SK-N-SH treated with all-trans-retinoic acid at 6 μM for 48 hours (cell line): Measurements from ENCODE around the gene FANCM.

Experiments used
- ATAC-seq: fragments of 200-7000 bp; cut with Tn5 transposase; 3 replicates; pipeline ENCODE4 v1.9.1; 2020; ENCODE audit warnings: mild to moderate bottlenecking, moderate library complexity
- BACH2 ChIP-seq: fragments of 250-450 bp; sonication (Bioruptor Pico); IDR thresholded peaks from 2 replicates; pipeline ENCODE4 v1.9.0; 2021; ENCODE audit warnings: mild to moderate bottlenecking, borderline replicate concordance
- CREB5 ChIP-seq: fragments of 250-450 bp; sonication (Bioruptor Pico); IDR thresholded peaks from 2 replicates; pipeline ENCODE4 v1.5.1; 2020; ENCODE audit warnings: low read depth, mild to moderate bottlenecking, moderate library complexity
- CSDC2 ChIP-seq: fragments of 250-450 bp; sonication (Bioruptor Pico); IDR thresholded peaks from 2 replicates; pipeline ENCODE4 v1.5.0; 2020; ENCODE audit warnings: mild to moderate bottlenecking, moderate library complexity
- CSRNP3 ChIP-seq: fragments of 250-450 bp; sonication (Bioruptor Pico); IDR thresholded peaks from 2 replicates; pipeline ENCODE4 v1.5.1; 2021; ENCODE audit warnings: mild to moderate bottlenecking, moderate library complexity
- ESRRG ChIP-seq: fragments of 250-450 bp; sonication (Bioruptor Pico); IDR thresholded peaks from 2 replicates; pipeline ENCODE4 v1.6.1; 2021; ENCODE audit warnings: mild to moderate bottlenecking
- GLIS3 ChIP-seq: fragments of 250-450 bp; sonication (Bioruptor Pico); IDR thresholded peaks from 2 replicates; pipeline ENCODE4 v1.5.0; 2020; ENCODE audit warnings: mild to moderate bottlenecking, moderate library complexity
- ISL1 ChIP-seq: fragments of 250-450 bp; sonication (Bioruptor Pico); IDR thresholded peaks from 2 replicates; pipeline ENCODE4 v2.1.2; 2022; ENCODE audit warnings: mild to moderate bottlenecking, moderate library complexity
- OSR1 ChIP-seq: fragments of 250-450 bp; sonication (Bioruptor Pico); IDR thresholded peaks from 2 replicates; pipeline ENCODE4 v1.8.0; 2022; ENCODE audit warnings: moderate library complexity, mild to moderate bottlenecking, inconsistent platforms
- PATZ1 ChIP-seq: fragments of 250-450 bp; sonication (Bioruptor Pico); IDR thresholded peaks from 2 replicates; pipeline ENCODE4 v1.8.0; 2020; ENCODE audit warnings: mild to moderate bottlenecking, moderate library complexity, borderline replicate concordance
- POU6F1 ChIP-seq: fragments of 250-450 bp; sonication (Bioruptor Pico); IDR thresholded peaks from 2 replicates; pipeline ENCODE4 v1.8.0; 2021; ENCODE audit warnings: low read depth, mild to moderate bottlenecking, moderate library complexity, borderline replicate concordance
- PPARA ChIP-seq: fragments of 250-450 bp; sonication (Bioruptor Pico); IDR thresholded peaks from 2 replicates; pipeline ENCODE4 v1.5.0; 2020; ENCODE audit warnings: mild to moderate bottlenecking, borderline replicate concordance
- RARB ChIP-seq: fragments of 250-450 bp; sonication (Bioruptor Pico); IDR thresholded peaks from 2 replicates; pipeline ENCODE4 v1.8.0; 2021; ENCODE audit warnings: mild to moderate bottlenecking, moderate library complexity
- TCF4 ChIP-seq: fragments of 250-450 bp; sonication (Bioruptor Pico); IDR thresholded peaks from 2 replicates; pipeline ENCODE4 v1.8.0; 2021; ENCODE audit warnings: mild to moderate bottlenecking, moderate library complexity, borderline replicate concordance
- TOX ChIP-seq: fragments of 250-450 bp; sonication (Bioruptor Pico); IDR thresholded peaks from 2 replicates; pipeline ENCODE4 v1.8.0; 2021; ENCODE audit warnings: mild to moderate bottlenecking, moderate library complexity, borderline replicate concordance
- TSHZ2 ChIP-seq: fragments of 250-450 bp; sonication (Bioruptor Pico); IDR thresholded peaks from 2 replicates; pipeline ENCODE4 v1.5.0; 2020; ENCODE audit warnings: mild to moderate bottlenecking, moderate library complexity
- ZC3H10 ChIP-seq: fragments of 250-450 bp; sonication (Bioruptor Pico); IDR thresholded peaks from 2 replicates; pipeline ENCODE4 v1.5.1; 2021; ENCODE audit warnings: mild to moderate bottlenecking, moderate library complexity
- ZFP3 ChIP-seq: fragments of 250-450 bp; sonication (Bioruptor Pico); IDR thresholded peaks from 2 replicates; pipeline ENCODE4 v1.5.0; 2020; ENCODE audit warnings: mild to moderate bottlenecking, moderate library complexity
- ZFP30 ChIP-seq: fragments of 450-650 bp; formaldehyde crosslinking; IDR thresholded peaks from 2 replicates; pipeline ENCODE4 v1.5.0; 2022; ENCODE audit warnings: mild to moderate bottlenecking, moderate library complexity
- ZNF565 ChIP-seq: fragments of 450-650 bp; formaldehyde crosslinking; conservative IDR thresholded peaks from 2 replicates; pipeline ENCODE4 v1.5.0; 2020; ENCODE audit warnings: low read depth, mild to moderate bottlenecking, moderate library complexity
- ZNF70 ChIP-seq: fragments of 450-650 bp; formaldehyde crosslinking; IDR thresholded peaks from 2 replicates; pipeline ENCODE4 v1.5.0; 2020; ENCODE audit warnings: mild to moderate bottlenecking, moderate library complexity
- ZNF8 ChIP-seq: fragments of 450-650 bp; formaldehyde crosslinking; IDR thresholded peaks from 2 replicates; pipeline ENCODE4 v1.5.0; 2020; ENCODE audit warnings: mild to moderate bottlenecking, moderate library complexity

The FANCM gene

GRCh38 chr14:45246151-45246550 lies 110.4 kb downstream of the FANCM start (continued):
- TF ChIP-seq CSDC2 (CRISPR knock-in tag) (no peak), RARB (no peak), PPARA (CRISPR knock-in tag) (no peak)

GRCh38 chr14:45246691-45247090 lies 111.0 kb downstream of the FANCM start:
- no peak for ATAC-seq
- TF ChIP-seq TOX (CRISPR knock-in tag), result no peak
- TF ChIP-seq CSDC2 (CRISPR knock-in tag), result no peak
- no peak for TF ChIP-seq GLIS3 (CRISPR knock-in tag)
- no peak for TF ChIP-seq ZC3H10 (CRISPR knock-in tag)
- no peak for TF ChIP-seq TSHZ2 (CRISPR knock-in tag)
- TF ChIP-seq ISL1 (CRISPR knock-in tag), result no peak
- TF ChIP-seq ESRRG (CRISPR knock-in tag), result no peak
- no peak for TF ChIP-seq ZNF8 (CRISPR knock-in tag)
- no peak for TF ChIP-seq ZNF70 (CRISPR knock-in tag)
- TF ChIP-seq OSR1, result no peak
- TF ChIP-seq RARB, result no peak
- TF ChIP-seq CREB5, result no peak
- no peak for TF ChIP-seq TCF4 (CRISPR knock-in tag)
- no peak for TF ChIP-seq ZNF565 (CRISPR knock-in tag)
- no peak for TF ChIP-seq BACH2
- no peak for TF ChIP-seq POU6F1
- no peak for TF ChIP-seq ZFP30 (CRISPR knock-in tag)

- ATAC-seq, result no peak
- TF ChIP-seq CSRNP3 (no peak), ZFP3 (CRISPR knock-in tag) (no peak), TOX (CRISPR knock-in tag) (no peak)
- TF ChIP-seq, all 23 proteins: peak for 0
These were observed 111.7 kb downstream of the FANCM start for GRCh38 chr14:45247427-45247826.

GRCh38 chr14:45249856-45250575 lies 114.3 kb downstream of the FANCM start:
- no peak for ATAC-seq
- TF ChIP-seq ZNF8 (CRISPR knock-in tag) (no peak), TSHZ2 (CRISPR knock-in tag) (no peak), BACH2 (no peak), ZFP30 (CRISPR knock-in tag) (no peak), ESRRG (CRISPR knock-in tag) (no peak), ZNF565 (CRISPR knock-in tag) (no peak), ZFP3 (CRISPR knock-in tag) (no peak), PATZ1 (no peak), CSDC2 (CRISPR knock-in tag) (no peak), OSR1 (no peak), ZC3H10 (CRISPR knock-in tag) (no peak), POU6F1 (no peak)
